MM.1S (cell line): ENCODE data around the gene HOXD11.

ENCODE experiments used
- DNase-seq: peaks from one replicate; pipeline ENCODE4 v3.0.0-alpha.2; 2015
- H2AFZ ChIP-seq: fragments of 300-600 bp; sonication (generic); 2 replicates; pipeline ENCODE4 v1.6.0; 2016; ENCODE audit warnings: antibody characterized with exemption, low read length
- H3F3A ChIP-seq: fragments of 300-600 bp; sonication (generic); 2 replicates; pipeline ENCODE4 v1.6.1; 2016; ENCODE audit warnings: mild to moderate bottlenecking, antibody characterized with exemption, low read length, moderate library complexity, mixed read lengths; ENCODE audit not compliant: insufficient read depth
- H3K27ac ChIP-seq: fragments of 300-600 bp; sonication (generic); 2 replicates; pipeline ENCODE4 v1.5.1; 2016; ENCODE audit warnings: mild to moderate bottlenecking, low read length
- H3K27me3 ChIP-seq: fragments of 300-600 bp; sonication (generic); replicated peaks from 2 replicates; pipeline ENCODE4 v1.6.0; 2016; ENCODE audit warnings: low read length; ENCODE audit not compliant: insufficient read depth
- H3K36me3 ChIP-seq: fragments of 300-600 bp; sonication (generic); replicated peaks from 2 replicates; pipeline ENCODE4 v1.6.1; 2016; ENCODE audit warnings: mild to moderate bottlenecking, low read length, mixed read lengths; ENCODE audit not compliant: insufficient read depth
- H3K4me1 ChIP-seq: fragments of 300-600 bp; sonication (generic); 2 replicates; pipeline ENCODE4 v1.6.1; 2016; ENCODE audit warnings: low read length, mixed read lengths
- H3K4me2 ChIP-seq: fragments of 300-600 bp; sonication (generic); 2 replicates; pipeline ENCODE4 v1.6.0; 2016; ENCODE audit warnings: low read depth, low read length
- H3K4me3 ChIP-seq: fragments of 300-600 bp; sonication (generic); 2 replicates; pipeline ENCODE4 v1.5.1; 2016; ENCODE audit warnings: low read length, mixed read lengths
- H3K79me2 ChIP-seq: fragments of 300-600 bp; sonication (generic); 2 replicates; pipeline ENCODE4 v1.6.1; 2016; ENCODE audit warnings: mixed run types, low read length, mixed read lengths
- H3K9ac ChIP-seq: fragments of 300-600 bp; sonication (generic); 2 replicates; pipeline ENCODE4 v1.6.1; 2016; ENCODE audit warnings: low read length, mixed read lengths
- H3K9me2 ChIP-seq: fragments of 300-600 bp; sonication (generic); replicated peaks from 2 replicates; pipeline ENCODE4 v1.6.1; 2016; ENCODE audit warnings: mild to moderate bottlenecking, low read length, mixed read lengths; ENCODE audit not compliant: insufficient read depth
- H3K9me3 ChIP-seq: fragments of 300-600 bp; sonication (generic); replicated peaks from 2 replicates; pipeline ENCODE4 v1.6.1; 2016; ENCODE audit warnings: mild to moderate bottlenecking, low read length, mixed read lengths; ENCODE audit not compliant: insufficient read depth
- H4K20me1 ChIP-seq: fragments of 300-600 bp; sonication (generic); 2 replicates; pipeline ENCODE4 v1.6.1; 2016; ENCODE audit warnings: mild to moderate bottlenecking, low read length, moderate library complexity, mixed read lengths; ENCODE audit not compliant: insufficient read depth
- CTCF ChIP-seq: fragments of 300-600 bp; sonication (generic); IDR thresholded peaks from 2 replicates; pipeline ENCODE4 v1.5.1; 2016; ENCODE audit warnings: antibody characterized with exemption, low read length, mixed read lengths
- EZH2 ChIP-seq: fragments of 300-600 bp; sonication (generic); optimal IDR thresholded peaks from 2 replicates; pipeline ENCODE3; 2017; ENCODE audit warnings: low read depth, mild to moderate bottlenecking, antibody characterized with exemption, low read length, mixed read lengths
- EZH2phosphoT487 ChIP-seq: fragments of 300-600 bp; sonication (generic); IDR thresholded peaks from 2 replicates; pipeline ENCODE4 v1.6.1; 2018; ENCODE audit warnings: antibody characterized with exemption, low read length

HOXD11 gene

DNA sequence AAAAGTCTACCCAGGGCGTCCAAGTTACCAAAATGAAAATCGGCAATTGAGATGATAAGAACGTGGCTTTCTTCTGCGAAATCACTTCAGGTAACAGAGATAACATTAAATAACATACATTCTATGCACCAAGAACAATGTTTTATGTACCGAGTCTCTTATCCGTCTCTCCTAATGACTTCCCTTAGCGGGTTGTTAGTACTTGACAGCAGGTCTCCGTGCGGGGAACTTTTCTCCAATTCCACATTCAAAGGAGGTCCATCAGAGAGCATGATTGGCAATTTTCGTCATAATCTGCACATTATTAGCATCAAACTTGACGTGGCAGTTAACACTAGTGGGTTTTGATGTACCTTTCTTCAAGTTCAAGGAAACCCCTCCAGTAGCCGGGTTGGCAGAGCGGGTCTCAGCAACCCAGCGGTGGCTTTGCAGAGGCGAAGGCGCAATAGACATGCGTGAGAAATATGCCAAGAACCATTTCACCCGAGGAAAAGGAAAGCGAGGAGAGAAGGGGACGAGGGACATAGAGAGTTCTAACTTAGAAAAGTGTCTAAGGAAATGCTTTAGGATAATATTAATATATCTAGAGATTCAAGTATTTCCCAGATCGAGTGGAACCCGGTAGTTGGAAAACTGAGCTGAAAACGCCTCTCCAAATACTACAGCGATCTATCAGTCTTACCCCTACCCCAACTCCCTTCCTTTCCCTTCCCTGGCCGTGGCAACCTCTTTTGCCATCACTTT lies 28.4 kb upstream of the HOXD11 start:
- Histone ChIP-seq H2AFZ (no peak overlapping the region), H3K4me3 (no peak overlapping the region), H3K9me2 (no peaks in the 10 kb centered on the region), H3K4me1 (no peaks in the 10 kb centered on the region), H3K4me2 (no peak overlapping the region), H3K9ac (no peak overlapping the region), H3F3A (no peaks in the 10 kb centered on the region), H3K27me3 (no peaks in the 10 kb centered on the region), H3K79me2 (no peaks in the 10 kb centered on the region), H3K27ac (no peak overlapping the region), H3K9me3 (no peaks in the 10 kb centered on the region), H4K20me1 (no peaks in the 10 kb centered on the region), H3K36me3 (no peaks in the 10 kb centered on the region)
- DNase-seq: no peak
- TF ChIP-seq EZH2phosphoT487 (no peak), CTCF (no peak), EZH2 (no peak)

DNA sequence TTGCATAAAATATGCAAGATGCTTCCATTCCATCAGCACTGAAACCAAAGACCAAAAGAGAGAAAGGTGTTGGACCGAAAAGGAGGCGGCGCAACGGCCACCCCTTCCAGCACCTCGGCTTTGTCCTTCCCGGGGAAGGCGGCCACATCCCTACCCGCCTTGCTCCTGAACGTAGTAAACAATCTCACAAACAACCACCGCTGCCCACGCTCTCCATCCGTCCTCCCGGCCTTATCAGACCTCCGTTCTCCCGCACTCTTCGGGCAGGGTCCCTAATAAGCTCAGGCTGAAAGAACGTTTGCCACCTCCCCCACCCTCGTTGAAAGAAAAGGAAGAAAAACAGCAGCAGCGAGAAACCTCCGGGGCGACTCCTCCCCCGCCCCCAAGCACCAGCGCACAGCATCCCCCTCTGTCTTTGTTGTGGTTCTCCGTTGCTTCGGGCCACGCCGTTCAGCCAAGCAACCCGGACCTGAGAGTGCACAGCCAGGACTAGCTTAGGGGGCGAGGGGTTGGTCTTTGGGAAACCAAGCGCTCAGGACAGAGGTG lies 27.7 kb upstream of the HOXD11 start:
- no peaks in the 10 kb centered on the region for H3K9me3 ChIP-seq
- no peaks in the 10 kb centered on the region for H3K36me3 ChIP-seq
- H4K20me1 ChIP-seq: no peaks in the 10 kb centered on the region
- H3K9ac ChIP-seq: no peak overlapping the region
- no peaks in the 10 kb centered on the region for H3K79me2 ChIP-seq
- H3K4me2 ChIP-seq: no peak overlapping the region
- H3K27ac ChIP-seq: no peak overlapping the region
- no peaks in the 10 kb centered on the region for H3K9me2 ChIP-seq
- no peaks in the 10 kb centered on the region for H3F3A ChIP-seq
- H3K4me1 ChIP-seq: no peaks in the 10 kb centered on the region
- TF ChIP-seq EZH2: no peak
- no peak for TF ChIP-seq CTCF
- TF ChIP-seq EZH2phosphoT487: no peak
- DNase-seq: no peak
- H3K4me3 ChIP-seq: no peak overlapping the region
- H3K27me3 ChIP-seq: no peaks in the 10 kb centered on the region
- H2AFZ ChIP-seq: no peak overlapping the region

- Histone ChIP-seq H3K9ac (no peak overlapping the region), H3F3A (no peaks in the 10 kb centered on the region), H3K27me3 (no peaks in the 10 kb centered on the region), H3K4me1 (no peaks in the 10 kb centered on the region), H3K9me3 (no peaks in the 10 kb centered on the region), H3K4me3 (no peak overlapping the region), H4K20me1 (no peaks in the 10 kb centered on the region), H3K9me2 (no peaks in the 10 kb centered on the region), H2AFZ (no peak overlapping the region), H3K36me3 (no peaks in the 10 kb centered on the region), H3K79me2 (no peaks in the 10 kb centered on the region), H3K27ac (no peak overlapping the region), H3K4me2 (no peak overlapping the region)
- no peak for DNase-seq
- TF ChIP-seq EZH2phosphoT487: no peak
- TF ChIP-seq CTCF: 0 out of 2 replicates have a peak, but pooled peaks have one; percentile 10
- TF ChIP-seq EZH2: no peak
Observed at GRCh38 chr2:176079831-176080539, 27.1 kb upstream of the HOXD11 start.
